ENCODE results near the gene MAPT.

- TF ChIP-seq EZH2 (IDR thresholded peaks at IDR 0.05; ENCODE audit: borderline replicate concordance, low read depth, low read length, severe bottlenecking): no peak
- TF ChIP-seq, protein P1, sequence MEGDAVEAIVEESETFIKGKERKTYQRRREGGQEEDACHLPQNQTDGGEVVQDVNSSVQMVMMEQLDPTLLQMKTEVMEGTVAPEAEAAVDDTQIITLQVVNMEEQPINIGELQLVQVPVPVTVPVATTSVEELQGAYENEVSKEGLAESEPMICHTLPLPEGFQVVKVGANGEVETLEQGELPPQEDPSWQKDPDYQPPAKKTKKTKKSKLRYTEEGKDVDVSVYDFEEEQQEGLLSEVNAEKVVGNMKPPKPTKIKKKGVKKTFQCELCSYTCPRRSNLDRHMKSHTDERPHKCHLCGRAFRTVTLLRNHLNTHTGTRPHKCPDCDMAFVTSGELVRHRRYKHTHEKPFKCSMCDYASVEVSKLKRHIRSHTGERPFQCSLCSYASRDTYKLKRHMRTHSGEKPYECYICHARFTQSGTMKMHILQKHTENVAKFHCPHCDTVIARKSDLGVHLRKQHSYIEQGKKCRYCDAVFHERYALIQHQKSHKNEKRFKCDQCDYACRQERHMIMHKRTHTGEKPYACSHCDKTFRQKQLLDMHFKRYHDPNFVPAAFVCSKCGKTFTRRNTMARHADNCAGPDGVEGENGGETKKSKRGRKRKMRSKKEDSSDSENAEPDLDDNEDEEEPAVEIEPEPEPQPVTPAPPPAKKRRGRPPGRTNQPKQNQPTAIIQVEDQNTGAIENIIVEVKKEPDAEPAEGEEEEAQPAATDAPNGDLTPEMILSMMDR (IDR thresholded peaks at IDR 0.05; ENCODE audit: borderline replicate concordance, extremely low read depth, low read length, poor library complexity, severe bottlenecking): no peak
Observed at GRCh38 chr17:45906927-45907622, 12.7 kb downstream of the MAPT start.
